ENCODE data around the gene AP3S1.

GRCh38 chr5:115849258-115849798, 7.6 kb downstream of the AP3S1 start:
- TF ChIP-seq POLR2A (IDR thresholded peaks at IDR 0.05), result no peak
- no peak for TF ChIP-seq POLR2AphosphoS5 (IDR thresholded peaks at IDR 0.05)
- TF ChIP-seq CTCF (IDR thresholded peaks at IDR 0.05), result no peak
